Peyer's patch (tissue), 4 donors: Measurements from ENCODE around the gene AIG1.

Experiments used
- CTCF ChIP-seq, 6 experiments: fragments of 450-650 bp in 4 of 6; fragments of 200-600 bp in 2 of 6; sonication (generic) in 1 of 6; IDR thresholded peaks; one replicate each; pipeline ENCODE4 v1.5.1; 2017 to 2019; ENCODE audit warnings: antibody characterized with exemption in 6 of 6, mild to moderate bottlenecking in 3 of 6, moderate library complexity in 1 of 6
- POLR2A ChIP-seq, 2 donors: fragments of 450-650 bp; IDR thresholded peaks; one replicate each; pipeline ENCODE4 v1.5.1; 2017; ENCODE audit warnings: antibody characterized with exemption in 2 of 2, mild to moderate bottlenecking in 2 of 2, moderate library complexity in 2 of 2

GRCh38 chr6:143179096-143179495, 118.4 kb downstream of the AIG1 start:
- no peak for TF ChIP-seq CTCF (IDR thresholded peaks at IDR 0.05)
- no peak for TF ChIP-seq POLR2A (IDR thresholded peaks at IDR 0.05)
